ACC112 (cell line): ENCODE results near the gene HPS1.

Experiments used
- H2AFZ ChIP-seq: fragments of 200-600 bp; sonication (generic); one replicate; pipeline ENCODE4 v1.6.0; 2017; ENCODE audit warnings: antibody characterized with exemption, low read length; ENCODE audit not compliant: unreplicated experiment
- H3K27ac ChIP-seq: fragments of 200-600 bp; sonication (generic); 2 replicates; pipeline ENCODE4 v1.5.1; 2014; ENCODE audit warnings: low read depth, mild to moderate bottlenecking, antibody characterized with exemption, low read length, moderate library complexity
- H3K27me3 ChIP-seq: fragments of 200-600 bp; sonication (generic); 2 replicates; pipeline ENCODE4 v1.6.1; 2014; ENCODE audit warnings: mild to moderate bottlenecking, antibody characterized with exemption, low read length, moderate library complexity, mixed read lengths; ENCODE audit not compliant: insufficient read depth
- H3K36me3 ChIP-seq: fragments of 200-600 bp; sonication (generic); 2 replicates; pipeline ENCODE4 v1.6.1; 2016; ENCODE audit warnings: mild to moderate bottlenecking, antibody characterized with exemption, low read length, moderate library complexity, mixed read lengths; ENCODE audit not compliant: insufficient read depth
- H3K4me1 ChIP-seq: fragments of 200-600 bp; sonication (generic); one replicate; pipeline ENCODE4 v1.6.1; 2016; ENCODE audit warnings: low read length, mixed read lengths; ENCODE audit not compliant: insufficient read depth, unreplicated experiment, control insufficient read depth
- H3K4me3 ChIP-seq: fragments of 200-600 bp; sonication (generic); 2 replicates; pipeline ENCODE4 v1.5.1; 2014; ENCODE audit warnings: mild to moderate bottlenecking, low read depth, low read length
- H3K79me2 ChIP-seq: fragments of 200-600 bp; sonication (generic); one replicate; pipeline ENCODE4 v1.6.0; 2016; ENCODE audit warnings: low read length; ENCODE audit not compliant: control insufficient read depth, unreplicated experiment, insufficient read depth

HPS1 gene

DNA sequence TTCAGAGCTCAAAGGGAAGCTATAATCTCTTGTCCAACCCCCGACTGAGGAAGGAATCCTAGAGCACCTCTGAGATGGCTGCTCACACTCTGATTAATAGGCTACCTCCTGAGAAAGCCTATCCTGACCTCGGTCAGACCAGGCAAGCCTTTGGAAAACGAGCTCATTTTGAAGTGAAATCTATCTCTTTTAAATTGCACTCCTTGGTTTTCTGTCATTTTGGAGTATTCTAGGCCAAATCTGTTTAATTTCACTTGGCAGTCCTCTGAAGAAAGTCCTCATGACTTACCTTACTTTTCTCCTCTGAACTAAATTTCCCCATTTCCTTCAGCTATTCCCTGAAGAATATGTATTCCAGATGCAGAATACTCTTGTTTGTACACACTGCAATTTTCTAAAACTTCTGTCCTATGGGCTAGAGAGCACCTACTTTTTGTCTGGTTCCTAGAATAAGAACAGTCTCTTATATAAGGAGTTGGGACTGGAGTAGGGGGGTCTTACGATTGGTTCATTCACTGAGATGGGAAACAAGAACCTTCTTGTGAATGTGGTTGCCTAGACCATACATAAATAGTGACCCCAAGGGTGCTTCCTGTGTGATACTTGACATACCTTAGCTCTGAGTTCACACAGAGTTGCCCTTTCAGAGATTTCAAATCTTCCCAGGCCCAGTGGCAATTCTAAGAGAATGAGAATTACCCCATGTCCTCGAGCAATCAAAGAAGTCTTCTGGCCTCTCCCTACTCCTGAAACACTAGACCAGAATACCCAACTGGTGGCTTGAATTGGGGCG, 31.9 kb upstream of the HPS1 start:
- Histone ChIP-seq H2AFZ (no peak overlapping the region), H3K4me1 (no peaks in the 10 kb centered on the region), H3K27ac (no peak overlapping the region), H3K27me3 (peaks cover 28% of the 10 kb centered on the region), H3K79me2 (no peaks in the 10 kb centered on the region), H3K4me3 (no peak overlapping the region), H3K36me3 (no peaks in the 10 kb centered on the region)

DNA sequence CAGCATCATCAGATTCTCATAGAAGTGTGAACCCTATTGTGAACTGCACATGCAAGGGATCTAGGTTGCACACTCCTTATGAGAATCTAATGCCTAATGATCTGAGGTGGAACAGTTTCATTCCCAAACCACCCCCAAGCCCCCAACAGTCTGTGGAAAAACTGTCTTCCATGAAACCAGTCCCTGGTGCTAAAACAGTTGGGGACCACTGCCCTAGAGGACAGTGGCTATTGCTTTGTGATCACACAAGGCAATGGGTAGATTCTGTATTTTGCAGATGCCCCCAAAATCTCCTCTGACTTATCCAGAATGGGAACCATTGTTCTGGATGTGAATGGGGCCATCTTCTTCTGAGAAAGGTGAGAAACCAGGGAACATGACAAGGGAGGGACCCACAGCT, 31.1 kb upstream of the HPS1 start:
- Histone ChIP-seq H3K4me3 (no peak overlapping the region), H3K4me1 (no peaks in the 10 kb centered on the region), H2AFZ (no peak overlapping the region), H3K36me3 (no peaks in the 10 kb centered on the region), H3K27ac (no peak overlapping the region), H3K27me3 (peaks cover 31% of the 10 kb centered on the region), H3K79me2 (no peaks in the 10 kb centered on the region)

DNA sequence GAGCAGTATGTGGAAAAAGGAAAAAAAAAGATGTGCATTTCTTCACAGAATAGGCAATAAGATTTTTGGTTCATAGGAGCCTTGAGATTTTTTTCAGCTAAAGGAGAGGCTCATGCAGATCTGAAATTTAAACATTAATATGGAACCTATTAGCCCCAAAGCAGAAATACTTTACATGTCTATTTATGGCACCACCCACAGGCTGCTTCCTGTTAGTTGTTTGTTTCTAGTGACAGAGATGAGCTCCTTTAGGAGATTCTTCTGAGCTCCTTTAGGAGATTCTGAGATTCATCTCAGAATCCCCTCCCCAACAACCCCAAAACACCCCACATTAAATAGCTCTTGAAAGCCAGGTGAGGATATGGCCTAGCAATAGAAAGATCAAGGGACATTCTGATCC, 27.9 kb upstream of the HPS1 start:
- no peak overlapping the region for H3K4me3 ChIP-seq
- H3K27ac ChIP-seq, result no peak overlapping the region
- no peak overlapping the region for H2AFZ ChIP-seq

DNA sequence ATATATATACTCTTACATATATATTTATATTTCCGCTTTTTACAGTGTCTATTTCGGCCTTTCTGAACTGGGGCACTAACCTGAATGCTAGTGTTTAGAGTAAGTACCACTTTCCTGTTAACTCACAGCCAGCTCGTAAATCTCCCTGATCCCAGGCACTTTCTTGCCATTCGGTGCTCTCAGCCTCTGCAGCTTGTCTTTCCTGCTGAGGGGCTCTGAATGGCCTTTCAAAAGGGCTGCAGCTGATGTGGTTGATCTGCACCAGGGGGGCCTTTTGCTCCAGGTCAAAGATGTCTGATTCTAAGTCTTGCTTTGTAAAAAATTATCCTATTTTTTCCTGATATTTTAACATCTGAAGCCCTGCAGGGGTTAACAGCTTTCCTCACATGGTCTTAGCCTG, 25.5 kb upstream of the HPS1 start:
- Histone ChIP-seq H3K4me3 (no peak overlapping the region), H3K27me3 (peaks cover 57% of the 10 kb centered on the region), H3K79me2 (no peaks in the 10 kb centered on the region), H3K4me1 (no peaks in the 10 kb centered on the region), H2AFZ (no peak overlapping the region), H3K36me3 (no peaks in the 10 kb centered on the region), H3K27ac (no peak overlapping the region)

More for the DNA sequence above, 27.9 kb upstream of the HPS1 start:
- peaks cover 52% of the 10 kb centered on the region for H3K27me3 ChIP-seq
- H3K36me3 ChIP-seq, result no peaks in the 10 kb centered on the region
- no peaks in the 10 kb centered on the region for H3K79me2 ChIP-seq
- no peaks in the 10 kb centered on the region for H3K4me1 ChIP-seq

DNA sequence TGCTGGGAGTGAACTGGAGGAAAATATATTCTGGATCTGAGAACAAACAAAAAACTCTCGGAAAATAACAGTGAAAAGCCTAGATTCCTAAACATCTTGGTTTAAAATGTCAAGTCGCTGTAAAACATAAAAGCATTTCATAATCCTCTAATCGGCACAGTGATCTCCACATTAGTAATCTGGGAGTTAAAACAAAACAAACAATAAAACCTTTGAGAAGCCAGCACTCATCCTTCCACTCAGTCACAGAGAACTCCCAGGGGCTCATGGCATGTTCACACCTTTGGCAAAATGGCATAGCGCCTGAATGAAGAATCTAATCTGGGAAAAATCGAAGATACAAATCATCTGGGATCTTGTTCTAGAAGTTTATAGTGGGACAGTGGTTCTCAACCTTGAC, 24.1 kb upstream of the HPS1 start:
- Histone ChIP-seq H3K27me3 (peaks cover 57% of the 10 kb centered on the region), H3K4me1 (no peaks in the 10 kb centered on the region), H3K79me2 (no peaks in the 10 kb centered on the region), H3K27ac (no peak overlapping the region), H3K4me3 (no peak overlapping the region), H3K36me3 (no peaks in the 10 kb centered on the region), H2AFZ (no peak overlapping the region)

DNA sequence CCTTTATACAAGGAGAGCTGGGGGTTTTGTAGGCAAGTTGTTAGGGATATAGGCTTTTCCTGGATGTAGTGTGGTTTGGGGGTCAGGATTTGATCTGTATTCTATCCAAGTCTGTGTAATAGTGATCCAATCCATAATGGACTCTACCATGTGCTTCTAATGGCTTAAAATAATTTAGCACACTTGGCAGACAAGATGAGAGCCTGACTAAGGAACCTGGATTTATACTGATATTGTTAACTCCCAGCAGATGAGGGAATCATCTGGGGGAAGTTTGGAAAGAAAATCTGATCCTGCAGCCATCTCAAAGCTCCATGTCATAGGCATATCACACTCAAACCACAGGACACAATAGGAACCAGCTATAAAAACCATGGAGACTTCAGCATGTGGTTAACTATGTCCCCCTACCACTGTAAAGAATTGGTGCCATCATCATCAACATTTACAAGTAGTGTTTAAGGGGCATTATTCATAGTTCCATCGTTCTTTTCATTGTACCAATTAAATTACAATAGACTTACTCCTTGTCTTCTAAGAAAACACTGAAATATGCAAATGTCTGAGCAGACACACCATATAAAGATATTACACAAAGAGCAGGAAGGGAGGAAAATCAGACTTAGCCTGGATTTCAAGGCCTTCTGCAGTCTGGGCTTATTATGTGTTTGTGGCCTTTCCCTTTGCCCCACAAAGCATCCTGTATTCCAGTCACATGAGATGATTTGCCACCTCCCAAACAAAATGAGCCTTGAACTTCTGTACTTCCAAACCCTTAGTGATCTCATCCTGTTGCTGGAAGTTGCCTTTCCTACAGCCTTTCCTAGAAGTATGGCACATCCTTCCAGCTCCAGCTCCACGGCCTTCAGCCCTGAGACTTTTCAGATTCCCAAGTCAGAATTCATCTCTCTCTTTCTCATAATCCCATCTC, 22.5 kb upstream of the HPS1 start:
- H2AFZ ChIP-seq, result no peak overlapping the region
- no peaks in the 10 kb centered on the region for H3K36me3 ChIP-seq
- H3K4me3 ChIP-seq, result no peak overlapping the region
- H3K79me2 ChIP-seq, result no peaks in the 10 kb centered on the region
- peaks cover 51% of the 10 kb centered on the region for H3K27me3 ChIP-seq
- H3K4me1 ChIP-seq, result no peaks in the 10 kb centered on the region
- no peak overlapping the region for H3K27ac ChIP-seq

DNA sequence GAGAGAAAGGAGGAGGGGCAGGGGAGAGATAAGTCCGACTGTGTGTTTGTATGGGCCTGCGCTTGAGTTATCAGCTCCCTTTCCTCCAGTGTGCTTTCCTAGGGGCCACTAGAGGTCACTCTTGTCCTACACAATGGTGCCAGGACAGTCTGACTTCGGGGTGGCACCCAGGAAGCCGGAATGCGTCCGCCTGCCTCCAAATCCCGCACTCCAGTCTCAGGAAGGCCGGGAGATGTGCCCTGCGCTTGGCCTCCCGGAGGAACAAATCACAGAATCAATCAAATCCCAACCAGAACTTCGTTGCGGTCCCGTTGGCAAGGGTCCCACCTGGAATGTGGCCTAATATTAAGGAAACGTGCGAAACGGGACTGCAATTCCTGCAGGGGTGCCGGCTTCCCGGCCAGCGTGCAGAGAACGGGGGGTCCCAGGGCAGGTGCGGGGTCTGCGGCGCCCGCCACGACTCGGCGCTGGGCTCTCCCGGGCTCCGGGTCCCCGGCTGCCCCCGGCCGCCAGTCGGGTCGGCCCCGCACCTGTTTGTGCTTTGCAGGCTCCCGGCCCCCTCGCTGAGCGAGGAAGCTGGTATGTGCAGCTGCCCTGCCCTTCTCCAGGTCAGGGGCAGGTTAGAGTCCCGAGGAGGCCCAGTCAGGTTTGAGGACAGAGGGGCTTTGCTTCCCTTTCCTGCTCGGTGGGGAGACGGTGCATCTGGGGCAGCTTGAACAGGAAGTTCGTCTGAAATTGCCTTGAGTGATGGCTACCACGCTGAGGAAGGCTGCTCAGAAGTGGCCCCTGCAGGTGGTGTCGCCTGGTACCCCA, 21.0 kb upstream of the HPS1 start:
- peak overlapping the region; percentile 69 for H3K4me3 ChIP-seq
- H3K4me1 ChIP-seq, result no peaks in the 10 kb centered on the region
- peaks cover 41% of the 10 kb centered on the region for H3K27me3 ChIP-seq
- no peaks in the 10 kb centered on the region for H3K79me2 ChIP-seq
- peak overlapping the region; percentile 35 for H2AFZ ChIP-seq
- H3K36me3 ChIP-seq, result no peaks in the 10 kb centered on the region
- H3K27ac ChIP-seq, result no peak overlapping the region

DNA sequence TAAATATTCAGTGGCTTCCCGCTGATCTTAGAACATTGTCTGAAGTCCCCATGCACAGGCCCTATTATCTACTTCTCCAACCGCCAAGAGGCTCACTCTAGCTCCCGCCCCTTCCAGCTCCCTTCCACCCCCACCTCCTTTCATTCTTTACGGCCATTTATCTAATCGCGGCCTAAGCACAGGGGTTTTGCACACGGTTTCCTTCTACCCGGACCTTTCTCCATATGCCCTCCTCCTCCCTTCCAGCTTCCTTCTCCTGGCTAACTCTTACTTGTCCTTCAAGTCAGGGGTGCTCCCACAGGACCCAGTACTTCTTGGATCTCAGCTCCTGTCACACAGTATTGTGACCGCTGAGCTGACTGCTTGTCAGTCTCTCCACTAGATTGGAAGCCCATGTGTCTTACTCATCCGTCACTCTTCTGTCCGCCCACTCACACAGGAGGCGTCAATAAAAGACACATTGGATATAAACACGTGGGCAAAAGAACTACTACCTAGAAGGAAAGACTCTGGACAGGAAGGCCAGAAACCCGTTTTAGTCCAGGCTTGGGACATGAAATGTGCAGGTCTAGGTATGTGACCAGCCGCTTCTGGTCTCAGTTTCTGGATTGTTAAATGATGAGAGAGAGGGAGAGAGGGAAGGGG, 20.2 kb upstream of the HPS1 start:
- no peaks in the 10 kb centered on the region for H3K4me1 ChIP-seq
- no peak overlapping the region for H3K27ac ChIP-seq
- H3K79me2 ChIP-seq, result no peaks in the 10 kb centered on the region
- peak overlapping the region; percentile 25 for H2AFZ ChIP-seq
- peaks cover 35% of the 10 kb centered on the region for H3K27me3 ChIP-seq
- no peaks in the 10 kb centered on the region for H3K36me3 ChIP-seq
- H3K4me3 ChIP-seq, result no peak overlapping the region

DNA sequence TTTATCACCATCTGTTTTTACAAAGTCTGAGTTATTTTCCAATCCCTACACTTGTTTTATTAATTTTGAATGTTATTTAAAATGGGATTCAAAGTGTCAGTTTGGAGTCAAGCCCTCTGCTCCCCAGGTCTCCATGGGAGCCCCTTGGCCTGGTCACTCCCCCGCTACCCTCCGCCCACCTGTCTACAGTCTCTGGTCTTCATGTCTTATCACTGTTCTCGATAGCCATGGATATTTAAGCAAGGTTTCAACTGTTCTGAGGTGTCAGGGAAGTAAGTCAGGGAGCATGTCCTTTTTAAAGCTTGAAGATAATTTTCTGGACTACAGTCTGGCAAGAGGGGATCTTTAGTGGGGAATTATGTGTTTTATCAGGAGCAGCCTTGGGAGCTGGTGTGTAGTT, 19.1 kb upstream of the HPS1 start:
- no peaks in the 10 kb centered on the region for H3K79me2 ChIP-seq
- H3K36me3 ChIP-seq, result no peaks in the 10 kb centered on the region
- no peak overlapping the region for H2AFZ ChIP-seq
- H3K27ac ChIP-seq, result no peak overlapping the region
- peaks cover 25% of the 10 kb centered on the region for H3K27me3 ChIP-seq
- no peak overlapping the region for H3K4me3 ChIP-seq
- peaks cover 9% of the 10 kb centered on the region for H3K4me1 ChIP-seq
